ENCODE data around the gene CORIN. TPM values are rescaled to one million over a fixed set of nuclear protein-coding genes. Genes with fewer than 3 reads are reported as not detected.

Gene CORIN
- total and polyA plus RNA-seq, 8 donors: 0.31 to 1.7 (median 0.39) TPM; not detected in 2

GRCh38 chr4:47639531-47639930 is 198.3 kb downstream of the CORIN start:
- Histone ChIP-seq H3K27ac (no peak overlapping the region), H3K27me3 (no peaks in the 10 kb centered on the region), H3K36me3 (no peaks in the 10 kb centered on the region), H3K4me3 (no peak overlapping the region), H3K9me3 (peaks cover 0 to 9% (median 3%) of the 10 kb centered on the region in 4 donors), H3K4me1 (no peaks in the 10 kb centered on the region)
- intact Hi-C loops (cut with DNase I; ENCODE audit: low total_unique reads): no loop called here
- no peak for TF ChIP-seq CTCF (IDR thresholded peaks at IDR 0.05)
- TF ChIP-seq POLR2AphosphoS5 (IDR thresholded peaks at IDR 0.05): no peak
- no peak for TF ChIP-seq EP300 (IDR thresholded peaks at IDR 0.05)
- no peak for TF ChIP-seq POLR2A (IDR thresholded peaks at IDR 0.05)
- 65 to 79% (median 73%) methylated on average over 3 of the region's 3 CpGs for WGBS, 5 donors
- DNase-seq: no peak

GRCh38 chr4:47631161-47631560 is 206.7 kb downstream of the CORIN start:
- Histone ChIP-seq H3K9me3 (no peaks in the 10 kb centered on the region), H3K4me1 (no peaks in the 10 kb centered on the region), H3K27me3 (no peaks in the 10 kb centered on the region), H3K27ac (no peak overlapping the region), H3K36me3 (no peaks in the 10 kb centered on the region), H3K4me3 (no peak overlapping the region)
- no peak for DNase-seq
- intact Hi-C loops (cut with DNase I; ENCODE audit: low total_unique reads): no loop called here
- 86 to 94% (median 89%) methylated on average over 4 of the region's 4 CpGs for WGBS, 5 donors
- no peak for TF ChIP-seq POLR2AphosphoS5 (IDR thresholded peaks at IDR 0.05)
- TF ChIP-seq CTCF (IDR thresholded peaks at IDR 0.05): no peak
- no peak for TF ChIP-seq EP300 (IDR thresholded peaks at IDR 0.05)
- no peak for TF ChIP-seq POLR2A (IDR thresholded peaks at IDR 0.05)

DNA sequence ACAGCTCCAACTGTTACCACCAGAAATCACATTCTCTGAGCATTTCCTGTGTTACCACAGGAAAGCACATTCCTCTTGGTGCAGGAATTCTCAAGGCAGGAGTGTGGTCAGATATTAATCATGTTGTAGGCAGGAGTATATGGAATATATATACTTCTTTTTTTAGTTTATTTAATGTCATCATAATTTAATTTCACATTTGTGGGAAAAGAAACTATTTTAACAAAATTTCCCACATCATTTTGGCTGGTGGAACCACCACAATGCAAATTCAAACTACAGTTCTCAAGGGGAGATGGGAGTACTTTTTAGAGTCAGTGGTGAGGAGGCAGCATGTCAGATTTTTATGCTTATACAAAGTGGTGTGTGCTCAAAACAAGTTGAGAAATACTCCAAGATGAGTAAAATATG is 213.8 kb downstream of the CORIN start:
- Histone ChIP-seq H3K4me1 (no peaks in the 10 kb centered on the region), H3K27me3 (no peaks in the 10 kb centered on the region), H3K4me3 (no peak overlapping the region), H3K9me3 (no peaks in the 10 kb centered on the region), H3K36me3 (no peaks in the 10 kb centered on the region), H3K27ac (no peak overlapping the region)
- TF ChIP-seq POLR2A (IDR thresholded peaks at IDR 0.05) (no peak), CTCF (IDR thresholded peaks at IDR 0.05) (no peak), EP300 (IDR thresholded peaks at IDR 0.05) (no peak), POLR2AphosphoS5 (IDR thresholded peaks at IDR 0.05) (no peak)
- no peak for DNase-seq
- intact Hi-C loops (cut with DNase I; ENCODE audit: low total_unique reads): no loop called here

DNA sequence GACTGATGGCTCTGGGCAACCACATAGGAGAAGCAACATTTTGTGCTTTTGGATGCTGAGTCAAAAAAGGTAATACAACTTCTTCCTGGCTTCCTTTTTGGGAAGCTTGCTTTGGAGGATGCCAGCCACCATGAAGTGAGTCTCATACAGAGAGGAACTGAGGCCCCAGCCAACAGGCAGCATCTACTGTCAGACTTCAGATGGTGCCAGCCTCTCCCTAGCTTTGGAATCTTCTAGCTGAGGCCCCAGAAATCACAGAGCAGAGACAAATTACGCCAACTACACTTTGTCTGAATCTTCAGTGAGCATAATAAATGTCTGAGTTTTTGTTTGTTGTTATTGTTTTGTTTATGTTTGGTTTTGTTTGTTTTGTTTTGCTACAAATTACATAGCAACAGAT is 216.7 kb downstream of the CORIN start:
- 44 to 88% (median 87%) methylated on average over 1 of the region's 1 CpG for WGBS, 5 donors
- TF ChIP-seq POLR2A (IDR thresholded peaks at IDR 0.05) (no peak), CTCF (IDR thresholded peaks at IDR 0.05) (no peak), POLR2AphosphoS5 (IDR thresholded peaks at IDR 0.05) (no peak), EP300 (IDR thresholded peaks at IDR 0.05) (no peak)
- no peak overlapping the region for H3K27ac ChIP-seq
- no peak overlapping the region for H3K4me3 ChIP-seq
- H3K36me3 ChIP-seq: no peaks in the 10 kb centered on the region
- H3K27me3 ChIP-seq: no peaks in the 10 kb centered on the region
- H3K9me3 ChIP-seq: no peaks in the 10 kb centered on the region
- intact Hi-C loops (cut with DNase I; ENCODE audit: low total_unique reads): no loop called here
- H3K4me1 ChIP-seq: no peaks in the 10 kb centered on the region
- DNase-seq: no peak

Measured in stomach (tissue), 9 donors.